HUES48 (cell line): ENCODE data around the gene SNPH.
"Not testable (repeated sequence)": the region's sequence is repeated elsewhere in the genome, so short reads cannot be mapped to it uniquely, and the experiment has no call there.

Experiments
- H3K27ac ChIP-seq: one replicate; pipeline ENCODE4 v1.7.0; 2013; ENCODE audit warnings: low read depth, low read length, inconsistent platforms
- H3K27me3 ChIP-seq: 2 replicates; pipeline ENCODE4 v1.6.1; 2013; ENCODE audit warnings: mild to moderate bottlenecking, low read length; ENCODE audit not compliant: control insufficient read depth, insufficient read depth
- H3K36me3 ChIP-seq: 2 replicates; pipeline ENCODE4 v1.6.1; 2013; ENCODE audit warnings: low read length; ENCODE audit not compliant: control insufficient read depth, insufficient read depth
- H3K4me1 ChIP-seq: 2 replicates; pipeline ENCODE4 v1.6.1; 2013; ENCODE audit warnings: mild to moderate bottlenecking, low read length; ENCODE audit not compliant: control insufficient read depth, insufficient read depth
- H3K4me3 ChIP-seq: 2 replicates; pipeline ENCODE4 v1.5.1; 2013; ENCODE audit warnings: mild to moderate bottlenecking, low read depth, low read length
- H3K9ac ChIP-seq: 2 replicates; pipeline ENCODE4 v1.6.1; 2013; ENCODE audit warnings: mild to moderate bottlenecking, low read depth, low read length, moderate library complexity
- H3K9me3 ChIP-seq: 2 replicates; pipeline ENCODE4 v1.6.1; 2013; ENCODE audit warnings: low read length; ENCODE audit not compliant: control insufficient read depth, insufficient read depth

SNPH gene, protein sequence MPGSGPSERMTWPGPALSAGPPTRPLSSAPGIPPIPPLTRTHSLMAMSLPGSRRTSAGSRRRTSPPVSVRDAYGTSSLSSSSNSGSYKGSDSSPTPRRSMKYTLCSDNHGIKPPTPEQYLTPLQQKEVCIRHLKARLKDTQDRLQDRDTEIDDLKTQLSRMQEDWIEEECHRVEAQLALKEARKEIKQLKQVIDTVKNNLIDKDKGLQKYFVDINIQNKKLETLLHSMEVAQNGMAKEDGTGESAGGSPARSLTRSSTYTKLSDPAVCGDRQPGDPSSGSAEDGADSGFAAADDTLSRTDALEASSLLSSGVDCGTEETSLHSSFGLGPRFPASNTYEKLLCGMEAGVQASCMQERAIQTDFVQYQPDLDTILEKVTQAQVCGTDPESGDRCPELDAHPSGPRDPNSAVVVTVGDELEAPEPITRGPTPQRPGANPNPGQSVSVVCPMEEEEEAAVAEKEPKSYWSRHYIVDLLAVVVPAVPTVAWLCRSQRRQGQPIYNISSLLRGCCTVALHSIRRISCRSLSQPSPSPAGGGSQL

DNA sequence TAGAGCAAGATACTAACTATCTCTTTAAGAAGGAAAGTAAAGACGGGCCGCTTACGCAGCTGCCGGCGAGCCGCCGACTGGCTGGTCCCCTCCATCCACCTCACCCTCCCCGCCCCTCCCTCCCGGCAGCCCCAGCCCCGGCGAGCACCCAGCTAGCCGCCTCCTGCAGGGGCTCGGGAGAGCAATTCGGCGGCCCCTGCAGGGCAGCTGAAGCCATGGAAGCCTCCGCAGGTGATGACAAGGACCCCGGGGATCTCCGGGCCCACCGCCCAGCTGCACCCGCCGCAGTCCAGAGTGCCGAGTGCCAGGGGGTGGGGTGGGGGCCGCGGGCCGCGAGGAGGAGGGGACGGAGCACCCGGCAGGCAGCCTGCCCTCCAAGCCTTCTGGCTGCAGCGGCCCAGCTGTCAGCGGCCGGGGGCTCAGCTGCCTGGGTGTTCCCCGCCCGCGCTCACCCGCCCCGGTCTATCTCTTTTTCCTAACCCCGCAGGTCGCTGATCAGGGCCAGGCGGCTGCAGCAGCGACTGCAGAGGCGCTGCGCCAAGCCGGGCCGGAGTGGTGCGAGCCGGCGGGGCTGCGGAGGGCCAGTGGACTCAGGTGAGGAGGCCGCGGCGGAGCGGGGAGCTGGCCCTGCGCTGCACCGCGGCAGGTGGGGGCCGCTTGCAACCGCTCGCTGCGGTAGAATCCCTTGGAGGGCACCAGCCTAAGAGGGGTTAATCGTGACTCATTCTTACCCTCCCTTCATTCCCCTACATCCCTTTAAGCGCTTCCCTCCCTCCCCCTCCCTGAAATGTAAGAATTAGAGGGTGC is at the start of gene SNPH:
TSS of gene SNPH (plus strand) at position 128 of the 807 bp plus-strand sequence. CDS start 29,946 bp downstream, outside the sequence.
- peak within 1 kb of the TSS; percentile 33 for H3K27ac ChIP-seq
- H3K9ac ChIP-seq: no peak within 1 kb of the TSS

DNA sequence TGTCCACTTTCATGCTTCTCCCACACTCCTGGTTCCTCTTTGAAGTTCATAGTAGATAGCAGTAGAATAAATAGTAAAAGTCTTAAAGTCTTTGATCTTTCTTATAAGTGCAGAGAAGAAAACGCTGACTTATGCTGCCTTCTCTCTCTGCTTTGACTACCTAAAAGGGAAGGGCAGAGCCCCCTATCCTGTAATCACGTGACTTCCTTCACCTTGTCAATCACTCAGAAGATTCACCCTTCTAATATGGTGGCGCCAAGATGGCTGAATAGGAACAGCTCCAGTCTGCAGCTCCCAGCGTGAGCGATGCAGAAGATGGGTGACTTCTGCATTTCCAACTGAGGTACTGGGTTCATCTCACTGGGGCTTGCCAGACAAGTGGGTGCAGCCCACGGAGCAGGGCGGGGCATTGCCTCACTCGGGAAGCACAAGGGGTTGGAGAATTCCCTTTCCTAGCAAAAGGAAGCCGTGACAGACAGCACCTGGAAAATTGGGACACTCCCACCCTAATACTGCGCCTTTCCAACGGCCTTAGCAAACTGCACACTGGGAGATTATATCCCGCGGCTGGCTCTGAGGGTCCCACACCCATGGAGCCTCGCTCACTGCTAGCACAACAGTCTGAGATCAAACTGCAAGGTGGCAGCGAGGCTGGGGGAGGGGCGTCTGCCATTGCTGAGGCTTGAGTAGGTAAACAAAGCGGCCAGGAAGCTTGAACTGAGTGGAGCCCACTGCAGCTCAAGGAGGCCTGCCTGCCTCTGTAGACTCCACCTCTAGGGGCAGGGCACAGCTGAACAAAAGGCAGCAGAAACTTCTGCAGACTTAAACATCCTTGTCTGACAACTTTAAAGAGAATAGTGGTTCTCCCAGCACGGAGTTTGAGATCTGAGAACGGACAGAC is 49.3 kb upstream of the SNPH start:
- H3K27me3 ChIP-seq, H3K27ac ChIP-seq, H3K4me3 ChIP-seq, H3K36me3 ChIP-seq, H3K9ac ChIP-seq, H3K9me3 ChIP-seq: not testable (repeated sequence)
- peaks cover 15% of the 10 kb centered on the region for H3K4me1 ChIP-seq

More for the DNA sequence above, at the start of gene SNPH:
- peaks cover 12% of the 10 kb centered on the region for H3K4me1 ChIP-seq
- H3K36me3 ChIP-seq: no peaks in the 10 kb centered on the region
- no peaks in the 10 kb centered on the region for H3K9me3 ChIP-seq
- peaks cover 5% of the 10 kb centered on the region for H3K27me3 ChIP-seq
- peak within 1 kb of the TSS; percentile 66 for H3K4me3 ChIP-seq

DNA sequence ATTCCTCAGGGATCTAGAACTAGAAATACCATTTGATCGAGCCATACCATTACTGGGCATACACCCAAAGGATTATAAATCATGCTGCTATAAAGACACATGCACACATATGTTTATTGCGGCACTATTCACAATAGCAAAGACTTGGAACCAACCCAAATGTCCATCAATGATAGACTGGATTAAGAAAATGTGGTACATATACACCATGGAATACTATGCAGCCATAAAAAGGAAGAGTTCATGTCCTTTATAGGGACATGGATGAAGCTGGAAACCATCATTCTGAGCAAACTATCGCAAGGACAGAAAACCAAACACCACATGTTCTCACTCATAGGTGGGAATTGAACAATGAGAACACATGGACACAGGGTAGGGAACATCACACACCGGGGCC is 43.3 kb upstream of the SNPH start:
- not testable (repeated sequence) for H3K9ac ChIP-seq, H3K9me3 ChIP-seq, H3K27ac ChIP-seq, H3K4me3 ChIP-seq, H3K4me1 ChIP-seq, H3K36me3 ChIP-seq
- peaks cover 17% of the 10 kb centered on the region for H3K27me3 ChIP-seq

DNA sequence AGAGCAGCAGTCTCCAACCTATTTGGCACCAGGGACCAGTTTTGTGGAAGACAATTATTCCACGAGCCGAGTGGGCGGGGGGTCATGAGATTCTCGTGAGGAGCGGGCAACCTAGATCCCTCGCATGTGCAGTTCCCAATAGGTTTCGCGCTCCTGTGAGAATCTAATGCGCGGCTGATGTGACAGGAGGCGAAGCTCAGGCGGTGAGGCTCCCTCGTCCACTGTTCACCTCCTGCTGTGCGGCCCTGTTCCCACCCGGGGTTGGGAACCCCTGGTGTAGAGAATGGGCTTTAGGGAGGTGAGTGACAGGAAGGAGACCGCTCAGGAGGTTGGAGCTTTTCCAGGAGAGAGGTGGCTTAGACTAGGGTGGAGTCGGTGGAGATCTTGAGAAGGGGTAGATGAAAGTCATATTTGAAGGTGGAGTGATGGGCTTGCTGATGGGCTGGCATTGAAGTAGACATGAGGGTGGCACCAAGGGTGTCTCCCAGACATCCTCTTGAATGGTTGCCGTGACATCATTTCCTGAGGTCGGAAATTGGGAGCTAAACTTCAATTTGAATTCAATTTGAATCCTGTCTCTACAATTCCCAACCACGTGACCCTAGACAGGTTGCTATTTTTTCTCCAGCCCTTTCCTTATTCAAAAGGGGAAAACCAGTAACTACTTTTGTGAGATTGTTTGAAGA is 41.7 kb upstream of the SNPH start:
- H3K4me3 ChIP-seq: no peak overlapping the region
- H3K27ac ChIP-seq: no peak overlapping the region
- H3K9me3 ChIP-seq: no peaks in the 10 kb centered on the region
- H3K27me3 ChIP-seq: peaks cover 29% of the 10 kb centered on the region
- no peaks in the 10 kb centered on the region for H3K36me3 ChIP-seq
- no peaks in the 10 kb centered on the region for H3K4me1 ChIP-seq
- H3K9ac ChIP-seq: no peak overlapping the region

DNA sequence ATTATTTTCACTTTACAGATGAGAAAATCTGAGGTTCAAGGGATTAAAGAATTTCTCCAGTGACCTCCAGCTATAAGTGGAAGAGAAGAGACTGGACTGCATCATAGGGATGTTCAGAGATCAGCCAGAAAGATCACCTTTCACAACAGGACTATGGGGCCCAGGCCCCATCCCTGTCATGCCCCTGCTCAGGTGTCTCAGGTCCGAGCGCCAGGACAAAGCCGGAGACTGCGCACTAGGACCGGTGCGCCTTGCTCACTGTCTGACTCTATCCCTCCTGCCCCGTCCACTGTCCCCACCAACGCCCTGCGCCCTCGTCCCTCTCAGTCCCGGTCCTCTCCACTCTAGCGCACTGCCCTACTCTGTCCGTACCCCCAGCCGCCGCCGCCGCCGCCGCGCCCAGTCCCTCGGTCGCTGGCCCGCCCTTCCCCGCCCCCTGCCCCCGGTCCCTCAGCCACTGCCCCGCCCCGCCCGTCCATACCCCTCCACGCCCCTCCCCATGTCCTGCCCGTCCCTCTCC is 40.8 kb upstream of the SNPH start:
- Histone ChIP-seq H3K27me3 (peaks cover 33% of the 10 kb centered on the region), H3K4me1 (no peaks in the 10 kb centered on the region), H3K9ac (no peak overlapping the region), H3K4me3 (peak overlapping the region; percentile 77), H3K36me3 (no peaks in the 10 kb centered on the region), H3K27ac (no peak overlapping the region), H3K9me3 (no peaks in the 10 kb centered on the region)

DNA sequence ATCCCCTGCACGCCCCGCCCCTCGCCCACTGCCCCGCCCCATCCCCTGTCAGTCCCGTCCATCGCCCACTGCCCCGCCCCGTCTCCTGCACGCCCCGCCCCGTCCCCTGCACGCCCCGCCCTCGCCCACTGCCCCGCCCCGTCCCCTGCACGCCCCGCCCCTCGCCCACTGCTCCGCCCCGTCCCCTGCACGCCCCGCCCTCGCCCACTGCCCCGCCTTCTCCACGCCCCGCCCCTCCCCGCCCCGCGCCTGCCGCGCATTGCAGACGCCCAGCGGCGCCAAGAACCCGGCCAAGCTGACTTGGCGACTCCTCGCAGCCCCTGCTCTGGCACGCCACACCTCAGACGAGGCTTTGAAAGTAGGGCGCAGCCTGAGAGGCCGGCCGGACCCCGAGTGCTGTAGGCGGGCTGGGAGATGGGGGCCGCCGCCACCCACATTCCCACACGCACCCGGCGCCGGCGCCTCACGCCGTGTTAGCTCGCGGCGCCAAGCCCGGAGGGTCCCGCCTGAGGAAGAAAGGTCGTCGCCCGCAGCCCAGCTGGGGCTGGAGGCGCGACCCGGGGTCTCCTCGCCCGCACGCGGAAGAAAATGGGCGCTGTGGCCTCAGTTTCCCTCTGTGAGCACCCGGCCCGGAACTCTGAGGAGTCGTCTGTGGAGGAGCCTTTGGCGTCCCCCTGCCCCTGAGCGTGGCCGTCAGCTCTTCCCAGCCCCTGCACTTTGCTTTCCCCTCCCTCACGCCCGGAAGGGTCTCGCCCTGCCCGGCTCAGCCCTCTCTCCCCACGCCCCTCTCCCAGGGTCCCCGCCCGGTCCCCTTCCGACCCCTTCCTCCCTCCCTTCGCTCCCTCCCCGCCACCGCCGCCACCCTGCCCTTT is 40.1 kb upstream of the SNPH start, which contains the start of gene RAD21L1:
TSS of gene RAD21L1 (plus strand) at position 262 of the 872 bp plus-strand sequence. CDS start 2,410 bp downstream, outside the sequence.
- Histone ChIP-seq H3K27ac (peak within 1 kb of the TSS; percentile 57), H3K36me3 (no peaks in the 10 kb centered on the region), H3K4me1 (no peaks in the 10 kb centered on the region), H3K9ac (peak within 1 kb of the TSS; percentile 69), H3K4me3 (peak within 1 kb of the TSS; percentile 78), H3K27me3 (peaks cover 33% of the 10 kb centered on the region), H3K9me3 (no peaks in the 10 kb centered on the region)

DNA sequence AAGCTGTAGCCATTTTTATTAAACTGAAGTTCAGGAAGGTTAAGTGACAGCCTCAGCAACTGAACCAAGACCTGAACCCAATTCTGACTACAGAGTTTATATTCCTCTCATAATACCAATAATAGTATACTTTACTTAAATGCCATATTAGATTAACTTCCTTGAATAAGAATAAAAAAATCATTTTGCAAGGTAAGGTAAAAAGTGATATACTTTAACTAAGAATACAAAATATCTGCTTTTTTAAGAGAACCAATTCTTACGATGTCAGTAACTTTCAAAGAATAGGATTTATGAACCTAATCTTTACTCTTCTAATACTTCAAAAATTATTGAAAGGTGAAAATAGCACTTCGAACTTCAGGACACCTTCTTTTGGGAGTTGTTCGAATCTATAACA is 36.6 kb upstream of the SNPH start:
- H3K4me3 ChIP-seq: no peak overlapping the region
- H3K36me3 ChIP-seq: no peaks in the 10 kb centered on the region
- H3K27me3 ChIP-seq: peaks cover 37% of the 10 kb centered on the region

DNA sequence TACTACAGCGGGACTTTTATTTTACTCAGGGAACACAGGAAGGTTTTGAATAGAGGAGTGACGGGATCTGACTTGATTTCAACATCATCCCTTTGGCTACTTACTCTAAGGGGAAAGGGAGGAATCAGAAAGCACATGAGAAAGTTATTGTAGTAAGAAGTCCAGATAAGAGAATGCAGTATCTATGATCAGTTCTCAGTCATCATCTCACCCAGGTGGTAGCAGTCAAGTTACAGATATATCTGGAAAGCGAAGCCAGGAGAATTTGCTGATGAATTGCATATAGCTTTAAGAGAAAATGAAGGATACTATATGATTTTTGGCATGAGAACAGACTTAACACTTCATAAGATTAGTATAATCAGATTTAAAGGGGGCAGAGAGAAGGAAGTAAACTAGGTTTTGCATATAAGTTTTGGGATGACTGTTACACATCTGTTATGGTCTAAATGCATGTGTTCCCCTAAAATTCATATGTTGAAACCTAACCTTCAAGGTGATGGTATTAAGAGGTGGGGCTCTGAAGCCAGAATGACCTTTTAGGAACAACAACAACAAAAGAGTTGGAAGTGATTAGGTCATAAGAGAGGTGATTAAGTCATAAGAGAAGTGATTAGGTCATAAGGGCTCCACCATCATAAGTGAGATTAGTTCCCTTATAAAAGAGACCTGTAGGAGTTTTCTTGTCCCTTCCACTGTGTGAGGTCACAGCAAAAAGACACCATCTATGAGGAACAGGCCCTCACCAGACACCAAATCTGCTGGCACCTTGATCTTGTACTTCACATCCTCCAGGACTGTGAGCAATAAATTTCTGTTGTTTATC is 33.6 kb upstream of the SNPH start:
- H3K9me3 ChIP-seq: no peaks in the 10 kb centered on the region
- H3K4me3 ChIP-seq: no peak overlapping the region
- no peak overlapping the region for H3K27ac ChIP-seq
- no peak overlapping the region for H3K9ac ChIP-seq
- H3K27me3 ChIP-seq: peaks cover 22% of the 10 kb centered on the region
- H3K36me3 ChIP-seq: no peaks in the 10 kb centered on the region
- H3K4me1 ChIP-seq: no peaks in the 10 kb centered on the region

More for the DNA sequence above, 36.6 kb upstream of the SNPH start:
- Histone ChIP-seq H3K9ac (no peak overlapping the region), H3K9me3 (no peaks in the 10 kb centered on the region), H3K27ac (no peak overlapping the region), H3K4me1 (no peaks in the 10 kb centered on the region)

DNA sequence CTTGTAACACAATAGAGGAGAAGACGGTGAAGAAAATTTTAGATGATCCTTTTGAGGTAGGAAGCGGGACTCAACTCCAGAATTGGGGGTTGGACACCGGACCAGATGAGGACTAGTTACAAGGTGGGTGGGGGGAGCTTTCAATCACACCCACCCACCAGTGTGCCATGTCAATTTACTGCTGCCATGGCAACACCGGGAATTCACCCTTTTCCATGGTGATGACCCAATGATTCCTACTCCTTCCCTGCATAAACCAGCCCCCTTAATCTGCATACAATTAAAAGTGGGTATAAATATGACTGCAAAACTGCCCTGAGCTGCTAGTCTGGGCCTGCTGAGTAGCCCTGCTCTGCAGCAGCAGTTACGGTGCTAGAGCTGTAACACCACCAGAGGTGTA is 25.5 kb upstream of the SNPH start:
- Histone ChIP-seq H3K27me3 (no peaks in the 10 kb centered on the region), H3K4me3 (no peak overlapping the region), H3K27ac (no peak overlapping the region), H3K9ac (no peak overlapping the region), H3K9me3 (no peaks in the 10 kb centered on the region), H3K36me3 (no peaks in the 10 kb centered on the region), H3K4me1 (no peaks in the 10 kb centered on the region)
